Body of pancreas (tissue), 4 donors: ENCODE measurements around the gene RNFT2.

Experiments used
- CTCF ChIP-seq, 7 experiments: fragments of 450-650 bp in 4 of 7; fragments of 200-600 bp in 3 of 7; sonication (generic) in 3 of 7; IDR thresholded peaks; one replicate each; pipeline ENCODE4 v1.5.1; 2016 to 2019; ENCODE audit warnings: antibody characterized with exemption in 7 of 7
- POLR2A ChIP-seq, 3 donors: fragments of 450-650 bp; IDR thresholded peaks; one replicate each; pipeline ENCODE4 v1.6.1; 2016; ENCODE audit warnings: antibody characterized with exemption in 3 of 3, mild to moderate bottlenecking in 2 of 3

DNA sequence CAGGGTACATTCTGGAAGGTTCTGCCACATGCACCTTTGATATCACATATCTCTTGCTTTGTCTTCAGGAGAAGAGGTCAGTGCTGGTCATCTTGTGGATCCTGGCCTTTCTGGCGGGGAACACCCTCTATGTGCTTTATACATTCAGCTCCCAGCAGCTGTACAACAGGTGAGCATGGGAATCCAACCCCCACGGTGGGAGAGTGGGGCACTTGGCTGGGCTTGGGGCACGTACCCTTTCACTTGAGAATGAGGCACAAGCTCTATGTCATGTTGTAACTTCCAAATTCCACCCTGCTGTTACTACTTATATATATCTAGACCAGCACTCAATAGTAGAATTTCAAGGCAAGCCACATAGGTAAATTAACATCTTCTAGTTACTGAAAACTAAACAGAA, 28.6 kb downstream of the RNFT2 start:
- TF ChIP-seq POLR2A (IDR thresholded peaks at IDR 0.05) (no peak), CTCF (IDR thresholded peaks at IDR 0.05) (no peak)
